ENCODE results near the gene FPR1.

The FPR1 gene

GRCh38 chr19:51703575-51704515 lies 47.8 kb downstream of the FPR1 start:
- peak; percentile 93 for DNase-seq

GRCh38 chr19:51702825-51703574 lies 48.7 kb downstream of the FPR1 start:
- DNase-seq, result no peak

GRCh38 chr19:51702103-51702824 lies 49.4 kb downstream of the FPR1 start:
- DNase-seq, result peak; percentile 56

DNA sequence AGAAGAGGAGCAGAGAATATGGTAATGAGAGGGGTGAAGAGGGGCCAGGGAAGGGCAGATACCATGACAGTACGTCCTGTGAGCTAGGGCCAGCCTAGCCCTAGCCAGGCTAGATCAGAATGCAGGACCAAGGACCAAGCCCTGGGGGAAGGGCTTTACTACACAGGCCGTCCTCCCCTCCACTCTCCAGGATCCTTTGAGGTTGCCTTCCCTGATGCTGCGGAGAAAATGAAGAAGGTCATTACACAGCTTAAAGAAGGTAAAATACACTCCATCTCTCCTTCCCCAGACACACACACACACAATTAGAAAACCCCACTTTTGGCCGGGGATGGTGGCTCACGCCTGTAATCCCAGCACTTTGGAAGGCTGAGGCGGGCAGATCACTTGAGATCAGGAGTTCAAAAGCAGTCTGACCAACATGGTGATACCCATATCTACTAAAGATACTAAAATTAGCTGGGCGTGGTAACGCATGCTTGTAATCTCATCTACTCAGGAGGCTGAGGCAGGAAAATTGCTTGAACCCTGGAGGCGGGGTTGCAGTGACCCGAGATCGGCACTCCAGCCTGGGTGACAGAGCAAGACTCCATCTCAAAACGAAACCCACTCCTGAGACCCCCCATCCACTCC lies 50.1 kb downstream of the FPR1 start:
- no peak for DNase-seq

DNA sequence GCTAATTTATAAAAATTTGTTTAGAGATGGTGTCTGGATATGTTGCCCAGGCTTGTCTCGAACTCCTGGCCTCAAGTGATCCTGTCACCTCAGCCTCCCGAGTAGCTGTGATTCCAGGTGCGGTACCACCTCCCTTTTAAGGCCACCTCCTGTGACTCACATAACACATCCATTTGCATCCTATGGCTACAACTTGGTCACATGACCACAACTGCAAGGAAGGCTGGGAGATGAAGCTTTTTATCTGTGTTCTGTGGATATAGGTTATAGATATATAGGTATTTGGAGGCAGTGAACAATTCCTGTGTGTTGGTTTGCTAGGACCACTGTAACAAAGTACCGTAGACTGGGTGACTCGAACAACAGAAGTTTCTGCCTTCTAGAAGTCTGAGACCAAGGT lies 52.5 kb downstream of the FPR1 start:
- DNase-seq, result no peak

DNA sequence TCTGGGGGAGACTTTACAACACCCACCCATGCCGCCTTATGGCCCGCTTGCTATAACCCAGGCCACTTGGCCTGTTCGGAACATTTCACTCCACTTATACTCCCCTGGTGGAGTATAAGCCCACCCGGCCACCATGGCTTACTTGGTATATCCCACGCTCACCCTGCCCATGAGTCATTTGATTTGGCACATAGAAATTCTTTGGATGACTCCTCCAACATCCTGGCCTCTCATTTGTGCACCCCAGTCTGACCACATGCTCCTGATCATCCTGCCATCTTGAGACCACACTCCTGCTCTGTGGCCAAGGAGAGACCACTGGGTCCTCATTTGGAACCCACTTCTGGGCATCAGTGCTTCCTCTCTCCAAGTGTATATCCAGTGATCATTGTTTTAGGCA lies 53.4 kb downstream of the FPR1 start:
- DNase-seq, result no peak

GRCh38 chr19:51697169-51697776 lies 54.4 kb downstream of the FPR1 start:
- no peak for DNase-seq

- DNase-seq, result no peak
Measured at GRCh38 chr19:51696606-51697005, 55.1 kb downstream of the FPR1 start.
